Astrocyte (in vitro differentiated cells and primary cell): ENCODE data around the gene PPP2R3A.

ENCODE experiments used
- CTCF ChIP-seq: IDR thresholded peaks from 2 replicates; pipeline ENCODE4 v1.5.1; 2011; ENCODE audit warnings: low read depth, mild to moderate bottlenecking, inconsistent platforms, low read length, moderate library complexity; ENCODE audit not compliant: insufficient read depth
- EZH2 ChIP-seq: IDR thresholded peaks from 2 replicates; pipeline ENCODE4 v1.6.1; 2012; ENCODE audit warnings: mild to moderate bottlenecking, low read length, inconsistent platforms; ENCODE audit not compliant: insufficient read depth

- TF ChIP-seq CTCF: no peak
- TF ChIP-seq EZH2: no peak
These were observed 35.9 kb upstream of the PPP2R3A start for GRCh38 chr3:135929670-135930069.
